ENCODE data around the gene SIGLEC7.

Gene SIGLEC7

DNA sequence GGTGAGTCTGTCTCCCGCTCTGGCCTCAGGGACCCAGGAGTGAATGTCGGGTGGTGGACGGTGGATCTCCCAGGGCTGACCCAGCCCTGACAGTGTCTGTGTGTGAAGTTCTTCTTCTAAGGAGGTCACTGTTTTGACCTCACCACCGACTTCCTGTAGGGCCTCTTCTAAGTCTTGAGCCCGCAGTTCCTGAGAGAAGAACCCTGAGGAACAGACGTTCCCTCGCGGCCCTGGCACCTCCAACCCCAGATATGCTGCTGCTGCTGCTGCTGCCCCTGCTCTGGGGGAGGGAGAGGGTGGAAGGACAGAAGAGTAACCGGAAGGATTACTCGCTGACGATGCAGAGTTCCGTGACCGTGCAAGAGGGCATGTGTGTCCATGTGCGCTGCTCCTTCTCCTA is at the start of gene SIGLEC7:
TSS of gene SIGLEC7 (plus strand) at position 183 of the 400 bp plus-strand sequence. CDS start at position 252, 69 bp downstream.
- no peak for DNase-seq (ENCODE audit: extremely low read depth in 1 of 2, low read depth in 1 of 2)

DNA sequence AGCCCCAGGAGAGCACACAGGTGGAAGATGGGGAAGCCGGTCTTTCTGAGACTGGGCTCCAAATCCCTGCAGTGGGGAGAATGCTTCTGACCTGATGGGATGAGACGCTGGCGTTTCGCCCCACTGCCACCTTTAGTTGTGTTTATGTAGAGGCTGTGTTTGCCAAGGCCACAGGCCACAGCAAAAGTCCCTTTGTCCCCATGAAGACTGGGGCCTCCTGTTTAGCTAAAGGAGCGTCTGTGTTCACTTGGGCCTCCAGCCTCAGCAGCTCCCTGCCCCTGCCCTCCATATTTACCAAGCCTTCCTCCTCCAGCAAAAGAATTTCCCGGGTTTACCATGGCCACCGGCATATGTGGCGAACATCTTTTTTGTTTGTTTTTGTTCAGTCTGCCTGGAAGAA is 49.0 kb upstream of the SIGLEC7 start:
- no peak for DNase-seq (ENCODE audit: extremely low read depth in 1 of 2, low read depth in 1 of 2)

DNA sequence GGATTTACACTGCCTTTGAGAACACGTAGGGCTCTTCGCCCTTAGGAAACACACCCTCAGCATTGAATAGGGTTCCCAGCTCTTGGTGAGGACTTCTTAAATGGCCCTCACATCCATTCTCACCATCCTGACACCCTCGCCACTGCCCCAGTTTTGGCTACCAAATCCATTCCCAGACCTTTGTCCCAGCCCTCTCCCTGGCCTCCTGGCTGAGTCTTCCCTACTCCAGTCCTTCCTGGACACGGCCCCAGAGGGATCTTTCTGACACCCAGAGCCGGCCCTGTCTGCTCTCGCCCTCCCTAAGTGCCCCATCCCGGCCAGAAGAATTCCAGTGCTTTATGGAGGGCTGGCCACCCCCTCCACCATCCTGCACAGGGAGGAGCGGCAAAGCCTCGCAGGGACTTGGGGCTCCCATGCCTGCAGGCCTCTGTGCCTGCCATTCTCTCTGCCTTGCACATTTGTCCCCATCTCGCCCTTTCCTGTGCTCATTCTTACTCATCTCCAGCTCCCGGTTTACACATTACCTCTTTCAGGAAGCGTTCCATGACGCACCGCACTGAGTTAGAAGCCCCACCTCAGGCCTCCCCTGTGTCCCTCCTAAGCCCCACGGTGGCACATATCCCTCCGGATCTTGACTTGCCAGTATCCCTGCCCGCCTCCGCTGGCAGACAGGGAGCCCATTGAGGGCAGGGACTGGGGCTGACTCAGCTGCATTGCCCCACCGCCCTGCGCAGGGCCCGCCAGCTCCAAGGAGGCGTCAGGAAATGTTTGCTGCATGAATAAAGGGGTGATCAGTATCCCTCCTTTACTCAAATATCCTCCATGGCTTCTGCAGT is 48.4 kb upstream of the SIGLEC7 start:
- DNase-seq (ENCODE audit: extremely low read depth in 1 of 2, low read depth in 1 of 2) = no peak

DNA sequence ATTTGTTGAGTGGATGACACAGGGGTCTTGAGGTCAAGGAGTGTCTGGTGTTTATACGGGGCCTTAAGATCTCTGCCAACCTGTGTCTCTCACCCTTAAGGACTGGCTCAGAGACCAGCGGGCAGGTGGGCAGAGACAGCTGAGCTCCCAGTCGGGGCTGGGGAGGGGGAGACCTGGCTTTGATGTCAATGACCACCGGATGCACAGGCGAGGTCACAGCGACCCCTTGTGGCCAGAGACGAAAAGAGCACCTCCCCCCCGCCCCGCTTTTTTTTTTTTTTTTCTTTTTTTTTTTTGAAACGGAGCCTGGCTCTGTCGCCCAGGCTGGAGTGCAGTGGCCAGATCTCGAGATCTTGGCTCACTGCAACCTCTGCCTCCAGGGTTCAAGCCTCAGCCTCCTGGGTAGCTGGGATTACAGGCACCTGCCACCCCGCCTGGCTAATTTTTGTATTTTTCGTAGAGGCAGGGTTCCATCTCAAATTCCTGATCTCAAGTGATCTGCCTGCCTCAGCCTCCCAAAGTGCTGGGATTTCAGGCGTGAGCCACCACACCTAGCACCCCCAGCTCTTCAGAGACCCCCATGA is 47.3 kb upstream of the SIGLEC7 start:
- no peak for DNase-seq (ENCODE audit: extremely low read depth in 1 of 2, low read depth in 1 of 2)

DNA sequence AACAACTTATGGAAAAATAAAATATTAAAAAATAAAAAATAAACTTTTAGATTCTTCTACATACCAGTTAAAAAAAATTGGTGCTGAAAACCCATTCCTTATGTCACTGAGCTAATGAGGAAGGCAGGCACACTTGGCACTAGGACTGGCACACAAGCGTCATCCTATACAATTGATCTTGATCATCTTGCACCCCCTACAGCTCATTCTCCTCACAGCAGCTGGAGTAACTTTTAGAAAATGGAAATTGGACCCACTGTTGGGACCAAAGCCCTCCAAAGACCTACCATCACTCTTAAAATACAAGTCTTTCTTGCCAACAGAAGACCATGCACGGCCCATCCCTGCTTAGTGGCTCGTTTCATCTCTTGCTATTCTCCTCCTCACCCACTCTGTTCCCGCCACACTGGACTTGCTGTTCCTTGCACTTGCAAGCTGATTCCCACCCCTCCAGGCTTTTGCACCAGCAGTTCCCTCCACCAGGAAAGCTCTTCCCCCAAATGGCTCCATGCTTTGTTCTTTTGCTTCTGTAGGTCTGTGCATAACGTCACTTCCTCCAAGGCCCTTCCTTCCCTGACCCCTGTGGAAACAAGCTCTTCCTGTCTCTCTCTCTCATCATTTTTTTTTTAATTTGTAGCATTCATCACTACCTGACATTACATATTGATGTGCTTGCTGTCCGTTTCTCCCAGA is 45.5 kb upstream of the SIGLEC7 start:
- no peak for DNase-seq (ENCODE audit: extremely low read depth in 1 of 2, low read depth in 1 of 2)

DNA sequence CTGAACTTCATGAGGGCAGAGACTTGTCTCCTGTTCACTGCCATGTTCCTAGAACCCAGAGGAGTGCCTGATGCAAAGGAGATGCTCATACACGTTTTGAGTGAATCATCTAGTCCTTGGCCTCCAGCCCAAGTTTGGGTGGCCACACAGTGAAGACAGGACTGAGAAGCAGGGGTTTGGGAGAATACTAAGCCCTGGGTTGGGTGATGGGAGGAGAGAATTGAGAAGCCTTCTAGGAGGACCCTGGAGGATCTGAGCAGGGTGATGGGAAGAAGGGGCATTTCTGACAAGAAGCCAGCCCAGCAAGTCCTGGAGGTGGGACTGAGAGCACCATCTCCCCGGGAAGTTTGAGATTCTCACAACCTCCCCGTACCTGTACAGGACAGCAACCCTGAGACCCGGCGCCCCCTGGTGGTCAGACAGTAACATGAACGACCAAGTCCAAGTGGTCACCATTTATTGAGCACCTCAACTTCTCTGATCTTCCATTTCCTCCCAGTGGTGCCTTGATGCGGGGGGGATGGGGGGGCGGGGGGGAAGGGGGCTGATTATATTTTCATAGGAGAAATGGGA is 44.8 kb upstream of the SIGLEC7 start:
- DNase-seq (ENCODE audit: extremely low read depth in 1 of 2, low read depth in 1 of 2) = peak in 1 of 2 donors; percentile 61

DNA sequence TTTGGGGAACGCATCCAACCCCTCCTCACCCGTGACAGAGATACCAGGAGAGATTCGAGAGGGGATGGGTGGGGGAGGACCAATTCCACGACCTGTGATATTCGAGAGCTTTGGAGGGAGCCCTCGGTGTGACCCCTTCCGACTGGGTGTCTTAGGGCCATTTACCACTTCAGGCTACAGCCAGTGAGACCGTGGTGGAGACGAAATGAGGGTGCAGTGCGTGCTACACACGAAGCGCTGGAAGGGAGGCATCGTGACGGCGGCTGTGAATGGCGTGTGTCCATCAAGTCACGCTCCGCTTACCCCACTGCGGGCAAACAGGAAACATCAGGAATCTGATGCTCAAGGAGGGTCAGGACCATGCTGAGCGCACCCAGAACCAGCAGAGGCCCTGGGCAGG is 44.3 kb upstream of the SIGLEC7 start:
- DNase-seq (ENCODE audit: extremely low read depth in 1 of 2, low read depth in 1 of 2) = no peak

DNA sequence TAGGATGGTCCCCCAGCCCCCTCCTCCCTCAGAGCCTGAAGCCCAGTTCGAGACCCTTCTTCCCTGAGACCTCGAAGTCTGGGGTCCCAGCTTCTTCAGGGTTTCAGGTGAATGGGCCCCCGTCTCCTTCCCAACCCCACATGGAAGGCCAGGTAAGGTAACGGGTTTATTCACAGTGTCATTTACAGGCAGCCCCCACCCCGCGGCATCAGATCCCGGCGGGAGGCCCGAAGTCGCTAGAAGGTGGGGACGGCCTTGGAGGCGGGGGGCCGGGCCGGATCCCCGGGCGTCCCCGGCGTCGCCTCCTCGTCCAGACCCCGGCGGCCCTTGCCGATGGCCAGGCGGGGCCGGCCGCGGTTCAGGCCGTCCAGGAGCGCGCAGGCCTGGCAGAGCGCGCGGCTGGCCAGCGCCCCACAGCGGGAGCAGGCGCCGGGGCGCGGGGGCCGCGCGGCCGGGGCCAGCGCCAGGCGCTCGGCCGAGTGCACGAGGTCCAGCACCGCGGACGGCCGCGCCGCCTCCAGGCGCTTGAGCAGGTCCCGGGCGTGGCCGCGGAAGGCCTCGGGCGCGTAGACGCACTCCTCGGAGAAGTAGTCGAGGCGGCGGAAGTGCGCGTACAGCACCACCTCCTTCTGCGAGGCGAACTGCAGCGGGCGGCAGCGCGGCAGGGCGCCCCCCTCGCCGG is 43.6 kb upstream of the SIGLEC7 start:
- DNase-seq (ENCODE audit: extremely low read depth in 1 of 2, low read depth in 1 of 2) = no peak

DNA sequence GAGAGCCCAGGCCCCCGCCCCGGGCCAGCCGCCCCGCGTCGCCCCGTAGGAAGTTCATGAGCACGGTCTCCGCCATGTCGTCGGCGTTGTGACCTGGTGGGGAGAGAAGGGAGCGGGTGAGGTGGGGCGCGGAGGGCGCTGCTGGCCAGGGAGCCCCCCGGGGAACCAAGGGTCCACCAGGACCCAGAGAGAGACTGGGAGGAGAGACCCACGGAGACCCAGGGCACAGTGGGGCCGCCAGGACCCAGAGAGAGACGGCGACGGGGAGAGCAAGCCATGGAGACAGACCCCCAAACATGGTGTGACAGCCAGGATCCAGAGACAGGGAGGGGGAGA is 43.1 kb upstream of the SIGLEC7 start:
- DNase-seq (ENCODE audit: extremely low read depth in 1 of 2, low read depth in 1 of 2) = no peak

DNA sequence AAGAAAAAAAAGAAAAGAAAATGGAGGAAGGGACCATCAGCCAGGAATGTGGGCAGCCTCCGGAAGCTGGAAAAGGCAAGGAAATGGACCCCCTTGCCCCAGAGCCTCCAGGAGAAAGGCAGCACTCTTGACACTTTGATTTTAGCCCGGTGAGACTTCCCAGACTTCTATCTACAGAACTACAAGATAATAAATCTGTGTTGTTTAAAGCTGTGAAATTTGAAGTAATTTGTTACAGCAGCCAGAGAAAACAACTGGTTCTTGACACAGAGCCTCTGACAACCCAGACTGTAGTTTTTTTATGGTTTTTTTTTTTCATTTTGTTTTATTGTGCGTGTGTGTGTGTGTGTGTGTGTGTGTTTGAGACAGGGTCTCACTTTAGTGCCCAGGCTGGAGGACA is 41.5 kb upstream of the SIGLEC7 start:
- DNase-seq (ENCODE audit: extremely low read depth in 1 of 2, low read depth in 1 of 2) = no peak

DNA sequence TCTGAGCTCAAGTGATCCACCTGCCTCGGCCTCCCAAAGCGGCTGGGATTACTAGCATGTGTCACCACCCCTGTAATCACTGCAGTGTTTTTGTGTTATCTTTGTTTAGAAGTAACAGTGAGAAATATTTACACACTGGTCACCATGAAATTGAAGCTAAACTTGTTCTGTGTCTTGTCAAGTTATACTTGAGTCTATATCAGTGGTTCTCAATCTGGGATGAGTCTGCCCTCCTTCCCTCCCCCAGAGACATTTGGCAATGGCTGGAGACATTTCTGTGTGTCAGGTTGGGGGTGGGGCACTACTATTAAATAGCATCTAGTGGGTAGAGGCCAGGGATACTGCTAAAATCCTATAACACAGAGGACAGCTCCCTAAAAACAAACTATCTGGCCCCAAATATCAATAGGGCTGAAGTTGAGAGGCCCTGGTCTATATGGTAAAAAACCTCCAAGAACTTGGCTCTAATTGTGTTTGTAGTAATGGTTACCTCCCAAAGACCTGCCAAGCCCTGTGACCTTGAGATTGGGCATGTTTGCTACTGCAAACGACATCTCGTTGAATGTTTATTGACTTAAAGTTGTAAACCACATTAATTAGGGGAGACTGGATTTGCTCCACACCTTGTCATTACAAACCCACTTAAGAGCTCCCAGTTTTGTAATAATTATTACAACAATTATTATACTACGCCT is 40.8 kb upstream of the SIGLEC7 start:
- DNase-seq (ENCODE audit: extremely low read depth in 1 of 2, low read depth in 1 of 2) = no peak

DNA sequence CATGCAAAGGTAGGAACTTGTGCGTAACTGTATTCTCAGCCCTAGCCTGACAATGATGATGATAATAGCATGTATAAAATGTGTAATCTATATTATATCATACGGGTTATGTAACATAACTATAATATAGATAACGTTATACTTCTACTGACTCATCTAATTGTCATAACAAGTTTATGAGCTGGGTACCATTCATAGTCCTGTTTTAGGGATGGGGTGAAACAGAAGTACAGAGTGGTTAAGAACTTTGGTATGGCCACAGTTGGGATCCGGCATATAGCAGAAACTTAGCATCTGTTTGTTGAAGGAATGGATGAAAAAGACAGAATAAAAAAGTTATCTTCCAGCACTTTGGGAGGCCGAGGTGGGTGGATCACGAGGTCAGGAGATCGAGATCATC is 39.1 kb upstream of the SIGLEC7 start:
- DNase-seq (ENCODE audit: extremely low read depth in 1 of 2, low read depth in 1 of 2) = no peak

DNA sequence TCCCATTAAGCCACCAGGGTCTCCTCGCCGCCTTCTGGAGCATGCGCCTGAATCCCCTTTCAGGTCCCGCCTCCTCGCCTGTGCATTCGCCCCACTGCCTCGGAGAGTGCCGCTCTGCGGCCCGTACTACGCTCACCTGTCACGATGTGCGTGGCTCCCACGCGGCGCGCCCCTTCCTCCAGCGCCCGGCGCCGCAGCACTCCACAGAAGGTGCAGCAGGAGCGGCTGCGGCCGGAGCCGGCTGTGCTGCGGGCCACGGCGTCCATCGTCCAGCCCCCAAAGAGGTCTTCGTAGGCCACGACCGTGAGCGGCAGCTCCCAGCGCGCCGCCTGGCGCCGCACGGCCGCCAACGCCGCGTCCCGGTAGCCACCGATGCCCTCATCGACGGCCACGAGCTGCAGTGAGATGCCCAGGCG is 38.2 kb upstream of the SIGLEC7 start:
- DNase-seq (ENCODE audit: extremely low read depth in 1 of 2, low read depth in 1 of 2) = no peak

DNA sequence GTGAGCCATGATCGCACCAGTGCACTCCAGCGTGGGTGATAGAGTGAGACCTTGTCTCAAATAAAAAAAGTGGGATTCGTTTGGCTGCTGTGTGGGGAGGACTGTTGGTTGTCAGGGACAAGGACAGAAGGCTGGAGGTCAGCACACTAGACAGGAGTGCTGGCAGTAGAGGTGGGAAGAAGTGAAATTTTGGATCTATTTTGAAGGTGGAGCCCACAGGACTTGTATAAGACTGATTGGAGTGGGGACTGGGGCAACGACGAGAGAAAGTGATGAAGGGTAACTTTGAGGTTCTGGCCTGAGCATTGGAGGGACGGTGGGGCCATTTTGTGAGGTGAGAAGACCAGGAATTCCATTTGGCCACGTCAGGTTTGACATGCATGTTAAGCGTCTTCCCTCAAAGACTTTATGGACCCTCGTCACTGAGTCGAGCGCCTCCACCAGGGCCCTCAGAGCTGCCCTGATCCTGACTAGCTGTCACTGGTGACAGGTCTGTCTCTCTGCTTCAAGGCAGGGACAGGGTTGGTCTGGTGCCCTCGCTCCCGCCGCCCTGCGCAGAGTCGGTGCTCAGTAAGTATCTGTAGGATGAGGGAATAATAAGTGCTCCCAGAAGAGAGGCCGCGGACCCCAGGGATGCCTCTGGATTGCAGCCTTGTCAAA is 34.6 kb upstream of the SIGLEC7 start:
- no peak for DNase-seq (ENCODE audit: extremely low read depth in 1 of 2, low read depth in 1 of 2)

DNA sequence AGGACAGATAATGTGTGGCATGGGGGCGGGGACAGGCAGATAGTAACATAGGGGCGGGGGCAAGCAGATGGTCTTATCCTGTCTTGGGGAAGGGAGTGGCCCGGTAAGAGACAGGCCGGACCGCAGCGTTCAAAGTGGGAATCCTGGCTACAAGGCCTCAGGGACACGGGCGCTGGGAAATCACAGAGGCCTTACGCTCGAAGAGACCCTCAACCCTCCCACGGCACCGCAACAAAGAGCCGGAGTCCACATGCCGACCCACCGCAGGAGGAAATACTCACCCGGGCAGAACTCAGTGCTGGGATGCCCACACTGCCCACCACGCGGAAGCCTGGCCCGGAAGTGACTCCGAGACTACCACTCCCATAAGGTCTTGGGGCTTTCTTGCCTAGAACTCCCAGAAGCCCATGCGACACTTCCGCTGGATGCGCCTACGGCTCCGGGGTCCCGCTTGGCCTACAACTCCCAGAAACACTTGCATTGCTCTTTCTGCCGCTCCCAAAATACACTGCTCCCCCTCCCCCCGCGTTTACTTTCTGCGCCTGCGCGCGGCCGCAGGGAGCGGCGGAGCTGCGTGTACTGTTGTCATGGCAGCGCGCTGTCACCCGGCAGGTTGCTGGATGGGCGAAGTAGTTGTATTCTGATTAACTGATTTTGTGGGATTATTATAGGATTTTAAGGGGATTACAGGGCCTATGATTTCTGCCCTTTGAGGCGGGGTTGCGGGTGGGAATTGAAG is 33.9 kb upstream of the SIGLEC7 start, which contains the start of gene CTU1:
TSS of gene CTU1 (minus strand) at position 344 of the 739 bp plus-strand sequence. CDS start 3,840 bp downstream, outside the sequence.
- DNase-seq (ENCODE audit: extremely low read depth in 1 of 2, low read depth in 1 of 2) = peak; percentile 96 to 99

DNA sequence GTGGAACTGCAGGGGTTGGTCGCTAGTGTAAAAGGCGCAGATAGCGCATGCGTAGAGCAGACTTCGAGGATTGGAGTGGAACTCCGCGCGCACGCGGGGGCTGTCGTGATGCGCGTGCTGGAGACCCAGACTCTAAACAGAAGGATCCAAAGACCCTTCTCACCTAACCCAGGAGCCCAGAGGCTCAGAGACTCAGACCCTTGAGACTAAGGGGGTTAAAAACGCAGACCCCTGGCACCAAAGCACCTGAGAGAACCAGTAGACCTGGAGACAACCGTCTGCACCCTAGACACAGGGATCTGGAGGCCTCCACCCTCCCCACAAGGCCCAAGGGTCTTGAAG is 33.3 kb upstream of the SIGLEC7 start:
- DNase-seq (ENCODE audit: extremely low read depth in 1 of 2, low read depth in 1 of 2) = no peak

DNA sequence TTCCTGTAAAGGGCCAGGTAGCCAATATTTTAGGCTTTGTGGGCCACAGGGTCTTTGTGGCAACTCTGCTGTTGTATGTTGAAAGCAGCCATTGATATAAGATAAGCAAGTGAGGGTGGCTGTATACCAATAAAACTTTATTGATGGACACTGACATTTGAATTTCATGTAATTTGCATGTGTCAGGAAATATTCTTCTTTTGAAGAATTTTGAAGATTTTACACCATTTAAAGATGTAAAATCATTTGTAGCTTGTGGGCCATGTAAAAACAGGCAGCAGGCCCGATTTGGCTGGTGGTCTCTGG is 31.5 kb upstream of the SIGLEC7 start:
- DNase-seq (ENCODE audit: extremely low read depth in 1 of 2, low read depth in 1 of 2) = no peak

DNA sequence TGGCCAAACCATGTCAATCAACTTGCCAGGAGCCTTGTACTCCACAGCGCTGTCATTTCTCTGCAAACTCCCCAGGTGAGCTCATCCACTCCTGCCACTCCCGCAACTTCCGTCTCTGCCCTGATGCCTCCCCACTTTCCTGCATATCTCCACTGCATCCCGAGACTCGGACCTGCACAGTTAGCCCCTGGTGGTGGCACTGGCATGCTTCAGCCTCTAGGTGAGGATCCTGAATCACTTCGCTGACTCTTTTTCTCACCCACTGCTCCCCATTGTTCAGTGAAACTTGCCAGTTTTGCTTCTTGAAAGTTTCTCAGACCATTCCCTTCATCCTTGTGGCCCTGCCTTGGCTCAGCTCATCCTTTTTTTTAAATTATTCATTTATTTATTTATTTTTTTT is 30.5 kb upstream of the SIGLEC7 start:
- no peak for DNase-seq (ENCODE audit: extremely low read depth in 1 of 2, low read depth in 1 of 2)

DNA sequence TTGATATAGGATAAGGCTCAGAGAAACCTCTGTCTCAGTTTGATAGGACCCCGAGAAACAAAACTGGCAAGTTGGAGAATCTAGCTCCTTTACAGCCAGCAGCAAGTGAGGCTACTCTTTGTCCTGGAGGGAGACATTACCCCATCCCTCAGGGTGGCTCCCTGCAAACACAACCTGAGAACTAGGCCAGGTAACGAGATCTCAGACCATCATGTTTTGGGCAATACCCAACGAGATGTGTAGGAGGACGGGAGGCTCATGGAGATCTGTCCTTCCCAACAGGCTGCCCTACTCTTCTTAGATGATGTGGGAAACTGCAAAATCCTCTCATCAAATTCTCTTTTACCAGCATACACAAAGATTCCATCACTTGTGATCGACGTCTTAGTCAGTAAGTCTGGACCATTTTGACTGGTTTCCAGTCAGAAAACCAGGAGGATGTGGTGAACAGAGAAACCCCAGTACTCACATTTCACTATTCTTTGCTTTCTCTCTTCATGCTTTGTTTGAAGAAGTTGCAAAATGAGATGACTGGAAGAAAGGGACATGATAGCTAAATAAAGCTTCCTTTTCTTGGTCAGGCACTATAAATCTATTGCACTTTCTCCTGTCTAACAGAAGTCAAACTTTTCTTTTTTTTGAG is 27.9 kb upstream of the SIGLEC7 start:
- DNase-seq (ENCODE audit: extremely low read depth in 1 of 2, low read depth in 1 of 2) = no peak
